K562 (cell line): ENCODE data around the gene OR51B2. TPM values are rescaled to one million over a fixed set of nuclear protein-coding genes. Genes with fewer than 3 reads are reported as not detected.

Experiments used
- ATF7 ChIP-seq: fragments of 450-650 bp; IDR thresholded peaks from 2 replicates; pipeline ENCODE4 v1.7.1; 2014; ENCODE audit warnings: mild to moderate bottlenecking, moderate library complexity
- CBFA2T2 ChIP-seq: fragments of 450-650 bp; conservative IDR thresholded peaks from 2 replicates; pipeline ENCODE4 v1.6.1; 2017; ENCODE audit warnings: mild to moderate bottlenecking
- DMBX1 ChIP-seq: fragments of 250-450 bp; sonication (Bioruptor Pico); IDR thresholded peaks from 2 replicates; pipeline ENCODE4 v1.8.0; 2022; ENCODE audit warnings: inconsistent platforms, mild to moderate bottlenecking, moderate library complexity, borderline replicate concordance
- FOXK1 ChIP-seq: sonication (generic); formaldehyde crosslinking; IDR thresholded peaks from 2 replicates; pipeline ENCODE4 v1.8.0; 2022; ENCODE audit warnings: missing genetic modification reagents, mild to moderate bottlenecking, borderline replicate concordance
- JUND ChIP-seq, 2 experiments: IDR thresholded peaks; 2 replicates in 1 of 2; 3 replicates in 1 of 2; pipeline ENCODE4 v1.6.1; 2011; ENCODE audit warnings: borderline replicate concordance in 2 of 2, low read depth in 2 of 2, low read length in 2 of 2, improper control_type of control experiment in 1 of 2, missing biosample characterization in 1 of 2, missing genetic modification characterization in 1 of 2, missing genetic modification reagents in 1 of 2
- KHSRP ChIP-seq: fragments of 450-650 bp; IDR thresholded peaks from 2 replicates; pipeline ENCODE4 v1.6.1; 2017
- MIER1 ChIP-seq: fragments of 450-650 bp; IDR thresholded peaks from 2 replicates; pipeline ENCODE4 v1.6.1; 2016; ENCODE audit warnings: antibody characterized with exemption, mild to moderate bottlenecking, low read depth
- NR2C2 ChIP-seq, 2 experiments: fragments of 200-800 bp in 1 of 2; sonication (Bioruptor generic) in 1 of 2; sonication (generic) in 1 of 2; formaldehyde crosslinking in 1 of 2; IDR thresholded peaks; 2 replicates each; pipeline versions ENCODE4 v1.6.1 to v1.8.0; 2016 to 2022; ENCODE audit warnings: mild to moderate bottlenecking in 1 of 2, missing compliant biosample characterization in 1 of 2, missing genetic modification characterization in 1 of 2, missing genetic modification reagents in 1 of 2
- RBM39 ChIP-seq: fragments of 200-400 bp; formaldehyde crosslinking; optimal IDR thresholded peaks from 2 replicates; pipeline ENCODE3; 2018; ENCODE audit warnings: low read depth, low read length
- SMARCC2 ChIP-seq: fragments of 450-650 bp; IDR thresholded peaks from 2 replicates; pipeline ENCODE4 v1.6.1; 2017; ENCODE audit warnings: antibody characterized with exemption, moderate library complexity, mild to moderate bottlenecking, low read depth
- ZNF766 ChIP-seq: fragments of 200-800 bp; sonication (Bioruptor generic); conservative IDR thresholded peaks from 2 replicates; pipeline ENCODE4 v1.6.1; 2016; ENCODE audit warnings: missing genetic modification characterization, missing compliant biosample characterization
- polyA plus RNA-seq, 8 experiments: library from polyadenylated mRNA; depleted of rRNA in 4 of 8; stranded (reverse) in 5 of 8; unstranded in 3 of 8; fragments of >200 nt; fragmentation: Nextera tagmentation in 2 of 8; fragmentation: Illumina TruSeq in 1 of 8; extraction: Ambion mirVana in 2 of 8; extraction: Trizol in 1 of 8; gene quantifications; 2 replicates each; pipeline versions ENCODE4 v1.2.1 to v1.2.3, GENCODE V29; 2011 to 2014; ENCODE audit warnings: inconsistent platforms in 1 of 8, missing spikeins in 1 of 8
- total RNA-seq, 7 experiments: library from RNA; depleted of rRNA in 6 of 7; stranded (reverse); fragments of >200 nt in 6 of 7; fragmentation: Illumina TruSeq in 2 of 7; extraction: Trizol in 2 of 7; gene quantifications; 2 replicates each; pipeline versions ENCODE4 v1.2.1 to v1.2.3, GENCODE V29; 2011 to 2021; ENCODE audit warnings: low replicate concordance in 1 of 7
- TF ChIP-seq, protein P1 (sequence below): sonication (generic); formaldehyde crosslinking; IDR thresholded peaks from 2 replicates; pipeline ENCODE4 v1.8.1; 2023; ENCODE audit warnings: mild to moderate bottlenecking, missing genetic modification reagents
- TF ChIP-seq, protein P2 (sequence below): fragments of 450-650 bp; IDR thresholded peaks from 2 replicates; pipeline ENCODE4 v1.7.1; 2018; ENCODE audit warnings: mild to moderate bottlenecking, low read depth; ENCODE audit not compliant: partially characterized antibody

The OR51B2 gene
- total and polyA plus RNA-seq, 9 of the 15 experiments (the other 6 are each of a cell fraction or from before 2014, with no cell fraction given) = 0.38 to 6.6 (median 4.0) TPM

DNA sequence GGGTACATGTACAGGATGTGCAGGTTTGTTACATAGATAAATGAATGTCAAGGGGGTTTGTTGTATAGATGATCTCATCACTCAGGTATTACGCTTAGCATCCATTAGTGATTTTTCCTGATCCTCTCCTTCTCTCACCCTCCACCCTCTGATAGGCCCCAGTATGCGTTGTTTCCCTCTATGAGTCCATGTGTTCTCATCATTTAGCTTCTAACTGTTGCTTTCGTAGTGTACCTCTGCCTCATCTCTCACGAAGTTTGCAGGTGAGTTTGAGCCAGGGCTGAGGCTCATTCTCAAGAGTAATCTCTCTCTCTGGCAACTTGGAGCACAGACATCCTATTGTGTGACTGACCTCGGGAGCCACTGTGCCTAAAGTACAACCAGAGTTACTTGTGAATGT, 49.7 kb downstream of the OR51B2 start (continued):
- TF ChIP-seq ZNF766 (CRISPR knock-in tag) (no peak), KHSRP (no peak), NR2C2 (CRISPR knock-in tag; IDR thresholded peaks at IDR 0.05) (no peak), NR2C2 (tag; IDR thresholded peaks at IDR 0.05) (no peak), JUND (IDR thresholded peaks at IDR 0.05; ENCODE audit: borderline replicate concordance, low read depth, low read length) (no peak; the same call in 1 of the 2 replicates), JUND (tag; IDR thresholded peaks at IDR 0.05; ENCODE audit: borderline replicate concordance, low read depth, low read length) (peak; percentile 62), MIER1 (no peak), RBM39 (no peak), CBFA2T2 (no peak), ATF7 (peak; percentile 44; the same call in 1 of the 2 replicates), FOXK1 (CRISPR knock-in tag) (no peak), SMARCC2 (no peak), DMBX1 (CRISPR knock-in tag) (peak; percentile 43; the same call in 1 of the 2 replicates)
- TF ChIP-seq, protein P1, sequence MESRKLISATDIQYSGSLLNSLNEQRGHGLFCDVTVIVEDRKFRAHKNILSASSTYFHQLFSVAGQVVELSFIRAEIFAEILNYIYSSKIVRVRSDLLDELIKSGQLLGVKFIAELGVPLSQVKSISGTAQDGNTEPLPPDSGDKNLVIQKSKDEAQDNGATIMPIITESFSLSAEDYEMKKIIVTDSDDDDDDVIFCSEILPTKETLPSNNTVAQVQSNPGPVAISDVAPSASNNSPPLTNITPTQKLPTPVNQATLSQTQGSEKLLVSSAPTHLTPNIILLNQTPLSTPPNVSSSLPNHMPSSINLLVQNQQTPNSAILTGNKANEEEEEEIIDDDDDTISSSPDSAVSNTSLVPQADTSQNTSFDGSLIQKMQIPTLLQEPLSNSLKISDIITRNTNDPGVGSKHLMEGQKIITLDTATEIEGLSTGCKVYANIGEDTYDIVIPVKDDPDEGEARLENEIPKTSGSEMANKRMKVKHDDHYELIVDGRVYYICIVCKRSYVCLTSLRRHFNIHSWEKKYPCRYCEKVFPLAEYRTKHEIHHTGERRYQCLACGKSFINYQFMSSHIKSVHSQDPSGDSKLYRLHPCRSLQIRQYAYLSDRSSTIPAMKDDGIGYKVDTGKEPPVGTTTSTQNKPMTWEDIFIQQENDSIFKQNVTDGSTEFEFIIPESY = no peak
- TF ChIP-seq, protein P2, sequence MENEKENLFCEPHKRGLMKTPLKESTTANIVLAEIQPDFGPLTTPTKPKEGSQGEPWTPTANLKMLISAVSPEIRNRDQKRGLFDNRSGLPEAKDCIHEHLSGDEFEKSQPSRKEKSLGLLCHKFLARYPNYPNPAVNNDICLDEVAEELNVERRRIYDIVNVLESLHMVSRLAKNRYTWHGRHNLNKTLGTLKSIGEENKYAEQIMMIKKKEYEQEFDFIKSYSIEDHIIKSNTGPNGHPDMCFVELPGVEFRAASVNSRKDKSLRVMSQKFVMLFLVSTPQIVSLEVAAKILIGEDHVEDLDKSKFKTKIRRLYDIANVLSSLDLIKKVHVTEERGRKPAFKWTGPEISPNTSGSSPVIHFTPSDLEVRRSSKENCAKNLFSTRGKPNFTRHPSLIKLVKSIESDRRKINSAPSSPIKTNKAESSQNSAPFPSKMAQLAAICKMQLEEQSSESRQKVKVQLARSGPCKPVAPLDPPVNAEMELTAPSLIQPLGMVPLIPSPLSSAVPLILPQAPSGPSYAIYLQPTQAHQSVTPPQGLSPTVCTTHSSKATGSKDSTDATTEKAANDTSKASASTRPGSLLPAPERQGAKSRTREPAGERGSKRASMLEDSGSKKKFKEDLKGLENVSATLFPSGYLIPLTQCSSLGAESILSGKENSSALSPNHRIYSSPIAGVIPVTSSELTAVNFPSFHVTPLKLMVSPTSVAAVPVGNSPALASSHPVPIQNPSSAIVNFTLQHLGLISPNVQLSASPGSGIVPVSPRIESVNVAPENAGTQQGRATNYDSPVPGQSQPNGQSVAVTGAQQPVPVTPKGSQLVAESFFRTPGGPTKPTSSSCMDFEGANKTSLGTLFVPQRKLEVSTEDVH = no peak
